ENCODE data around the gene TOR2A.
A peak's percentile ranks its signal among the peaks of the same experiment; 100 is the strongest.

TOR2A gene

DNA sequence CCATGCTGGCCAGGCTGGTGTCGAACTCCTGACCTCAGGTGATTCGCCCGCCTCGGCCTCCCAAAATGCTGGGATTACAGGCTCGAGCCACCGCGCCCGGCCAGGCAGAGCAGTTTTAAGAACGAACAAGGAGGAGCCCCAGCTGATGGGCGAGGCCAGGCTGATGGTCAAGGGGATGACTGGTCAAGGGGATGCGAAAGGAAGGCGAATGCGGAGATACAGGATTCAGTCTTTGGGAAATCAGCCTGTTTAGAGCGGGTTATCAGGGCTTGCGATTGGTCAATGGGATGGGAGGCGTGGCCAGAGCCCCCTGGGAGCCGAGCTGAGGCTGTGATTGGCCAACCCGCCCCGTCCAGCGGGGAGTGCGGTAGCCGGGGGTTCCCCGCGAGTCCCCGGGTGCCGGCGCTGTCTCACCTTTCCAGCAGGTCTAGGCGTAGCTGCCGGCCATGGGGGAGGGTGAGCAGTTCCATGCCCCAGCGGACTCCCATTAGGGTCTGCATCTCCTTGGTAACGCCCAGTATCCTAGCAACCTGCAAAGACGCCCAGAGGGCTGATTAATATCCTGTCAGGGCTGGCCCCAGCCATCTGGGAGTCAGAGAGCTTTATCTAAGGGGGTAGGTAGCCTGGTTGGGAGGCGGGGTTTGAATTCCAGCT, 7.5 kb upstream of the TOR2A start:
- peak; percentile 66 for DNase-seq

DNA sequence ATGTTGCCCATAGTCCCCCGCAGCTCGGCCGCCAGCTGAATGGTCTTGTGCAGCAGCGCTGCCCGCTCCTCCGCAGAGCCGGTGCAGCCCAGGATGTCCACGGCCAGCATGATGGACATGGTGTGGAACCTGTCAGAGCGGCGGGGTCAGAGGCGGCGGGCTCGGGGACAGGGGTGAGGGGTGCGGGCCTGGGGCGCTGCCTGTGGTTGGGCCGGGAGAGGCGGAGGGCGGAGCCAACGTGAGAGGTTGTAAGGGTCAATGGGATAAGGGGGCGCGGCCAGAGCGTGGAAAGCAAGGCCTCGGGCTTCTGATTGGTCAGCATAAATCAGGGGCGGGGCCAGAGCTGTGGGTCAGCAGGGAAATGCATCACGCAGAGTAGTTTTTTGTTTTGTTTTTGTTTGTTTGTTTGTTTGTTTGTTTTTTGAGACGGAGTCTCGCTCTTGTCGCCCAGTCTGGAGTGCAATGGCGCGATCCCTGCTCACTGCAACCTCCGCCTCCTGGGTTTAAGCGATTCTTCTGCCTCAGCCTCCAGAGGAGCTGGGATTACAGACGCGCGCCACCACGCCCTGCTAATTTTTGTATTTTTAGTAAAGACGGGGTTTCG, 6.8 kb upstream of the TOR2A start:
- peak; percentile 67 for DNase-seq

DNA sequence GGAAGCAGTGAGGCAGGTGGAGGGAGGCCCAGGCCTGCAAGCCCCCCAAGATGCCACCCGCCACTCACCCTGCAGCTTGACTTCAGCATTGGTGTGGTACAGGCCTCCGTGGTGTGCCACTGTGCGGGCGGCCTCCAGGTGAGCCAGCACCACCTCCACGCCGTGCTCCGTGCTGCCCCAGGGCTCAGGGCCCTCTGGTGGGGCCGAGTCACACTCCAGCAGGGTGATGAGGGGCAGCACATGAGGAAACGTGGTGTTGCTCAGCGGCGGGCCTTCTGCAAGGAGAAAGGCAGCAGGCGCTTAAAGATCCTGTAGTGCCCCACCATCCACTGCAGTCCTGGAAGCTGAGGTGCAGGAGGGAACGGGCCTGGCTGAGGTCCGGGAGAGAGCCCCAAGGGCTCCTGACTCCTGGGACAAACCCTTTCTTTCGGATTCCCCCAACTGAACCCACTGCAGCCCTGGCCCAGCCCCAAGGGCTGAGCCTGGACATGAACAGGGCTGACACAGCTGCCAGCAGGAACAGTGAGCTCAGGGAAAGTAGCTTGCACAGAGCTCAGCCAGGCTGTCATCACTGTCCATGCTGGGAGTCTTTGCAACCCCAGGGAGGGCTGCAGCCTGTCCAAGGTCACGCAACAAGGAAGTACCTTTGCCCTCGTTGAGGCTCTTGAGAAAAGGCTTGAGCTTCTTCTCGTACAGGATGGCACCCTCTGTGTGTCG, 4.7 kb upstream of the TOR2A start:
- no peak for DNase-seq

DNA sequence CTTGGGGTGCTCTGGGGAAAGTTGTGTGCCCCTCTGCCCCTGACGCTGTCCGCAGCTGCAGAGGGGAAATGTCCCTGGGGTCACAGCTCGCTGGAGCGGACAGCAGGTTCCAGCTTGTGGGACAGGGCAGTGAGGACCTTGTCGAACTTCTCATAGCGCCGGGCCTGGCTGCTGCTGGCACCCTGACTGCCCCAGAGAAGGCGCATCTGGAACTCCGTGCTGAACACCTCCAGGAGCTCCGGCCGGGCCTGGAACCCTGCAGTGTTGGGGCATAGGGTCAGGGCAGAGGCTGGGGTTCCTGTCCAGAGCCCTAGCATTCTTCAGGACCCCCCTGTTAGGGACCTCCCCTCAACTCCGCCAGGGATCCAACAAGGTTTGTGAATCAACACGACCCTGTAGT, 3.6 kb upstream of the TOR2A start:
- no peak for DNase-seq

DNA sequence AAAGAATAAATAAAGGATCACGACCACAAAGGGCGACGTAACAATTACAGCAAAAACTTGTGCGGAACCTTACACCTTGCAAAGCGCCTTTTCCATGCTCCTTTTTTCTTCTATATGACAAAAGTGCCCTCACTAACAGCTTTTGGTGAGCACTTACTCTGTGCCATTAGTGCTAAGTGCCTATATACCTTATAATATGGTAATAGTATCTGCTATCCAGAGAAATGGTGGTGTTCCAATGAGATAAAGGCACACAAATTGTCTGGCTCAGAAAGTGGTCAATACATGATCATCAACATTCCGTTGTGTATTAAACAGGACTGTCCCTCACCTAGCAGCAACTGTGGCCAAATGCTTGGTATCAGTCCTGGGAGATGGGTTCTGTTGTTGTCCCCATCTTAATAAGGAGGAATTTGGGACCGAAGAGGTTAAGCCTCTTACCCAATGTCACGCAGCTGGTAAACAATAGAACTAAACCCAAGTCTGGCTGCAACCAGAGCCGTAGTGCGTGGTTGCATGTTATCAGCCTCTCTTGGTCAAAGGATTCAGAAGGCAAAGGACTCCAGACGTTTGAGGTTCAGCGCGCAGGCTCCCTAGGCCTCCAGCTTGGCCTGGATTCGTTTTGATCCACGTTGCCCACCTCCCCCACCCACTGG, 564 bp upstream of the TOR2A start:
- no peak for DNase-seq

DNA sequence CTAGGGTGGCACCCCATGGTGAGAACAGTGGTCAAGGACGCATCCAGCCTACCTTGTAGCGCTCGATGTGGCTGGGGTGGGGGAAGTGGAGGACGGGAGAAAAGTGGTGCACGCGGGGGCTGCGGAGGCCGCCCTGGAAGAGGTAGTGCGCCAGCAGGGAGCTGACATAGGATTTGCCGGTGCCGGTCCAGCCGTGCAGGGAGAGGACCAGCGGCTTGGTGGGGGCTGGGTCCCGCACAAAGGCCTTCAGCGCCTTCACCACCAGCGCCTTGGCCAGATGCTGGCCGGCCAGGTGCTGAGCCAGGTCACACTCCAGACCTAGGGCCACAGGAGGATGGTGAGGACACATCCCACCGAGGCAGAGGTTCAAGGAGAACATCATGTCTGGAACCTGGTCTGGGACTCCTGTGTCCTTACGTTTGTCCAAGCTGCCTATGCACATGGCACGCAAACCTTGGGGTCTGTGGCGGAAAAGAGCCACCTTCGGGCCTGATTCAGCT, 797 bp downstream of the TOR2A start:
- no peak for DNase-seq

DNA sequence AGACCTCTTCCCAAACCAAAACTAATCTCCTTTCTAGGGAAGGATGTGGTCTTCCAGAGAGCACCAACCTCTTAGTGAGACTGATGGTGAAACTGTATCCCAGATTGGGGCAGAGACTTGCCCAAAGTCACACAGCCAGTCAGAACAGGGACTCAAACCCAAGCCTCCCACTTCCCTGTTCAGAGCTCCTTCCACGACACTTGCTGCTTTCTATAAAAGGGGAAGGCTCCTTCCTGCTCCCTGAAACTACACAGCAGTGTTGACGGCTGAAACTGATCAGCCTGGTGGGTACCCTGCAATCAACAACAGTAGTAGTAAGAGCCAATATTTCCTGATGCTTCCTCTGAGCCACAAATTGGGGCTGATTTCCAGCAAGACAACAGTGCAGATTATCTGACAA, 1.5 kb downstream of the TOR2A start:
- DNase-seq, result peak; percentile 10

DNA sequence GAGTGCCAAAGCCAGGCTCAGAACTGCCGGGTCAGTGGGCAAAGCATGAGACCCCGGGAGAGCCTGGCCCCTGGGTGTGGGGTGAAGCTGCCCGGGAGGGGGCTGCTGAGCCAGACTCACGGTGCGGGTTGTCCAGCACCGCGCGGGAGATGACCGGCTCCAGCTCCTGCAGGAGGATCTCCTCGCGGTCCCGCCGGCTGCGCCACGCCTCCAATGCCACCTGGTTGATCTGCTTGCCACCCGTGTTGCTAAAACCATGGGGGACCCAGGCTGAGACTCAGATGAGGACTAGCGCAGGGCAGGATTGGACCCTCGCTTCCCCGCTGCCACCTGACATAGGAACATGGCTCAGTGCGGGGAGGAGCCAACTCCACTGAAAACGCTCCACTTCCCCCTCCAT, 2.6 kb downstream of the TOR2A start:
- DNase-seq, result no peak

DNA sequence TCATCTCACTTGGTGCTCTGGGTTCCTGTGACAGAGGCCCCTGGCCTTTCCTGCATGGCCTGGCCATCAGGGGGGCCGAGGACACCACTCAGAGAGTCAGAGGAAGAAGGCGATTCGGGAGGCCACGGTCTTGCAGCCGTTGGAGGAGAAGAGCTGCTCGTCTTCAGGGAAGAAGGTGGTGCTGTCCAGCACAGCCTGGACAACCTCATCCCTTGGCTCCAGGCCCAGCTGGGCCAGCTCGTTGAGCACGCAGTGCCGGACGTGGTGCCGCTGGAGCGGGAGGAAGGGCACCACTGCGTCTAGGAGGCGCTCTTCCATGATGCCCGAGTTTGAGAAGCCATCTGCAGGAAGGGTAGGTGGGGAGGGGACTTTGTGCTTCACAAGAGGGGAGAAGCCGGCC, 3.2 kb downstream of the TOR2A start:
- DNase-seq, result no peak

DNA sequence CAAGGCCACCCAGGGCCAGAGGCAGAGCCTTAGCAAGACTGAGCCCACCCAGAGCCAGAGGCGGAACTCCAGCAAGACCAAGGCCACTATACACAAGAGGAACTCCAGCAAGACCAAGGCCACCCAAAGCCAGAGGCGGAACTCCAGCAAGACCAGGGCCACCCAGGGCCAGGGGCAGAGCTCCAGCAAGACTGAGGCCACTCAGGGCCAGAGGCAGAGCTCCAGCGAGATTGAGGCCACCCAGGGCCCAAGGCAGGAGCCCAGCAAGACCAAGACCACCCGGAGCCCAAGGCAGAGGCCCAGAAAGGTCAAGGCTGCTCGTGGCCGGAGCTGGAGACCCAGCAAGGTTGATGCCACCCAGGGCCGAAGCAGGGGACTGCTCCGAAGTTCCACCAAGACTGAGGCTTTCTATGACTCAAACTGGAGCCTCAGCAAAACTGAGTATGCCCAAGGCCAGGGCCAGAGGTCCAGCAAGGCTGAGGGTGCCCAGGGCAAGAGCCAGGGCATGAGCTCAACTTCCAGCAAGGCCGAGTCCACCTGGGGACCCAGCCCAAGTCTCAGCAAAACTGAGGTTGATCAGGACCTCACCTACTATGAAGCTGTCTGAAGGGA, 4.2 kb downstream of the TOR2A start:
- no peak for DNase-seq

DNA sequence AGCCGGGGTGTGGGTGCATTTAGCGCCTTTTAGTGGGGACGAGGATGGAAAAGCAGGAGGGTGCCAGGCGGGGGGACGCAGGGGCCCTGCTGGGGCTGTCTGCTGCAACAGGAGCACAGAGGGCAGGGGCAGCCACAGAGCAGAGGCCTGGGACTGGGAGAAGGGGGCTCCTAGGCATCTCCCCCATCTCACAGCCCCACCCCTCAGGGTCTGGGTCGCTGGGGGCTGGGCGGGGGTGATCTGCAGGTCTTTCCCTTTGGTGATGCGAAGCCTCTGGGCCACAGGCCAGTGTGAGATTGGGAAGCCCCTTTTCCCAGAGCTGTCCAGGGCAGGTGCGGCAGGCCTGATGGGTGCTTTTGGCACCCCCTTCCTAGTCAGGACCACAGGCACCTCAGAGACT, 4.8 kb downstream of the TOR2A start:
- DNase-seq, result no peak

DNA sequence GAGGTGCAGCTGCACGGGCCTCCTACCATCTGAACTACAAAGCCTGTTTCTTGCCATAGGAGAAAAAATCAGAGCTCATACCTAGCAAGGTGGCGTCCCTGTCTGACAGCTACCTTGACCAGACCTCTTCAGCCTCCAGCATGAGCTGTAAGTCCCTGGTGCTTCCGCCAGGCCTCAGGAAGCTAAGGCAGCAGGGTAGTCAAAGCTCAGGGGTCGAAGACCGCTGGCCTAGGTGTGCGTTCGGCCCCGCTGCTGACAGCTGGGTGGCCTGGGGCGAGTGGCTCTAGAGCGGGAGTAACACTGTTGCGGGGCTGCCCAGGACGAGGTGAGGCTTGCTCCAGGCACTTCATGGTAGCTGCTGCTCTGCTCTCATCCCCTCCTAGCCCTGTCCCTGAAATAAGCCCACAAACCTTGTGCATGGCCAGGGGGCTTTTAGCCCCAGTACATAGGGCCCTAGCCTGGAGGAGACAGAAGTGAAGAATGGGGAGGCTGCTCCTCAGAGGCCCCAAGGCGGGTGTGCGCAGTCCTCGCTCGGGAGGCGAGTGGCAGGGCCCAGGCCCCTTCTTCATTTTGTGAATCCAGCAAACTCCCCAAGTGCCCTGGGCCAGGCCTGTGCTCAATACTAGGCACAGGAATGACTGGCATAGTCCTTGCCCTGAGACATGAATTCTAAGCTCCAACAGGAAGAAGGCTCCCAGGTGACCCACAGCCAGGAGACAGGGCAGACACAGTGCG, 5.4 kb downstream of the TOR2A start:
- DNase-seq, result no peak

DNA sequence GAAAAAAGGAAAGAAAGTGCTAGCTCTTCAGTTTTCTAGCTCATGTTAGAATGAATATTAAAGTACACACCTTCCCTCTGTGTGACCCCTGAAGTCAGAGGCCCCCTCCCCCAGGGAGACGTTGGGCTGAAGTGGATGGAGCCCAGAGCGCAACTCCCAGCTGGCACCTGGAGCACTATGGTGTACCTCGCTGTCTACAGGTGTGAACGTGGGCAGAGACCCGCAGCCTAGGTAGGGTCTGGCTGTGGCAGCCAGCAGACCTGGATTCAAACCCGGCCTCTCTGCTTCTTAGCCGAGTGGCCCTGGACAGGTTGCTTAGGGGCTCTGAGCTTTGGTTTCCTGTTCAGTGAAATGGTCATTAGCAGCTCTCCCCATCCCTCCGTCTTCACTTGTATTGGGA, 6.3 kb downstream of the TOR2A start:
- DNase-seq, result no peak

DNA sequence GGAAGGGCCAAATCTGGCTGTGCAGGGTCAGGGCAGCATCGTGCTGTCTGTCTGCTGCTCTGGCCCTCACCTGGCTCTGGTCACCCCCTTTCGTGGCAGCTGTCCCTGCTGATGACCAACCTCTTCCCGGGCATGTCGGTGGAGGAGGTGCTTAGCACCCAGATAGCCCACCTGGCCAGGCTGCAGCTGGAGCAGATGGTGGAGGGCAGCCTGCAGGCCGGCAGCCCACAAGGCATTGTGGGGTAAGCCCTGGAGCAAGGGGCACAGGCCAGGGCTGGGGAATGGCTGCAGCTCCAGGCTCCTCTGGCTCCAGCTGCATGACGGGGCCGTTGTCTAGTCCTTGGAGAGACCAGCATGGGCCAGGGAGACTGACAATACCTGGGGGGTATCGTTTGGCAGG, 8.2 kb downstream of the TOR2A start:
- DNase-seq, result peak; percentile 17

DNA sequence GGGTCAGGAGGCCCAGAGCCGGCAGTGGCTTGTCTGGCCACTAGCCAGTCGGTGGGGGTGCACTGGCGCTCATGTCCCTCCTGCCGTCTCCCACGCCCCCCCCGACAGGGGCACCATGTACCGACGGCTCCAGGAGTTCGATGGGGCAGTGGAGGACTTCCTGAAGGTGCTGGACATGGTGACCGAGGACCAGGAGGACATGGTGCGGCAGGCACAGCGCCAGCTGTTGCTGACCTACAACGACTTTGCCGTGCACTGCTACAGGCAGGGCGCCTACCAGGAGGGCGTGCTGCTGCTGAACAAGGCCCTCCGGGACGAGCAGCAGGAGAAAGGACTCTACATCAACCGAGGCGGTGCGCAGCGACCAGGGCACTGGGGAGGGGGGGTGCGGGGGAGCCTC, 11.1 kb downstream of the TOR2A start:
- no peak for DNase-seq

DNA sequence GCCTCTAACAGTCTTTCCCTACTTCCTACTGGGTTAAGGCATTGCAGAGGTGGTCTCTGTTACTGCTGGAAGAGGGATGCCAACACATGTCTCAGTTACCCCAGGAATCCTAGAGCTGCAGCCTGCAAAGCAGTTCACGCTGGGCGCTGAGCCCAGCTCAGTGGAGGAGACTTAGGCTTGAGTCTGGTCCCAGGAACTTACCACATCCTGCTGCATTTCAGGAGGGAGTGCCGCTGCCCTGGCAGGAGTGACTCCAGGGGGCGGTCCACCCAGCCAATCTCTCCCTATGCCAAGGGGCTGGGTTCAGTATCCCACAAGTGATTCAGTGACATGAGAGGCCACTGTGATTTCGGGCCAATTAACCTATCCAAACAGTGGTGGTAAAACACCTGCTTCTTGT, 11.7 kb downstream of the TOR2A start:
- DNase-seq, result peak; percentile 64

DNA sequence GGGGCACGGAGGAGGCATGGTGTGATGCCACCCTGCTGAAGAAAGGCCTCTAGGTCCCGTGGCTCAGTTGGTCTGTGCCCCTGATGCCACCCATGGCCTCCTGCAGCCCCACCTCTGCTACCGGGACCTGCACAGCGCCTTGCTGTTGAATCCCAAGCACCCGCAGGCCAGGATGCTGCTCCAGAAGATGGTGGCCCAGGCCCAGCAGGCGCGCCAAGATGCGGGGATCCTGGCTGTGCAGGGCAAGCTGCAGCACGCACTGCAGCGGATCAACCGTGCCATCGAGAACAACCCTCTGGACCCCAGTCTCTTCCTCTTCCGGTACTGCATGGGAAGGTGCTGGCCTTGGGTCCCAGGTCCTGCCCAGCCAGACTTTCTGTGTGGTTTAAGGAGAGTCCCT, 12.1 kb downstream of the TOR2A start:
- no peak for DNase-seq

DNA sequence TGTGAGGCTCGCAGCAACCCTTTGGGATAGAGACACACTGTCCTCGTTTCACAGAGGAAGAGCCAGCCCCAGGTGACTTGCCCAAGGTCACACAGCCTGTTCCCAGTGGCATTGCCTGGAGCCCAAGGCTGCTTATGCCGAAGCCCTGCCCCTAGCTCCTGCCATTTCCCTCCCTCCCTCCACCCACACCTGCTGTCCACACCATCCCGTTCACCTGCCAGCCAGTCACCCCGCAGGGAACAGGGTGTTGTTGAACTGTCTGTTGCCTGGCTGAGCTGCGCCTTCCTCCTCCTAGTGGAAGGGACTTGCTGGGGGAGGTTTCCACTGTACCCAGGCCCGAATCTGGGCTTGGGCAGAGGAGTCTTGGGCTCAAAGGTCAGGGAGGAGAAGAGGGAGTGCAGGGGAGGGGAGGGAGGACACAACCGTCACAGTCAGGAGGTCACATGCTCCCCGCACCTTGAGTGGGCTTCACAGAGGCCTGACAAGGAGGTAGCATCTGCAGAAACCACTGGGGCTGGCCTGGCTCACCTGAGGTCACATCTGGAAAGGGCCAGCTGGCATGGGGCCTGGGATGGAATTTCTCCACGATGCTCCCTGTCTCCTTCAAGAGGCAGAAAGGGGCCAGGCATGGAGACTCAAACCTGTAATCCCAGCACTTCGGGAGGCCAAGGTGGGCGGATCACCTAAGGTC, 12.9 kb downstream of the TOR2A start:
- no peak for DNase-seq

DNA sequence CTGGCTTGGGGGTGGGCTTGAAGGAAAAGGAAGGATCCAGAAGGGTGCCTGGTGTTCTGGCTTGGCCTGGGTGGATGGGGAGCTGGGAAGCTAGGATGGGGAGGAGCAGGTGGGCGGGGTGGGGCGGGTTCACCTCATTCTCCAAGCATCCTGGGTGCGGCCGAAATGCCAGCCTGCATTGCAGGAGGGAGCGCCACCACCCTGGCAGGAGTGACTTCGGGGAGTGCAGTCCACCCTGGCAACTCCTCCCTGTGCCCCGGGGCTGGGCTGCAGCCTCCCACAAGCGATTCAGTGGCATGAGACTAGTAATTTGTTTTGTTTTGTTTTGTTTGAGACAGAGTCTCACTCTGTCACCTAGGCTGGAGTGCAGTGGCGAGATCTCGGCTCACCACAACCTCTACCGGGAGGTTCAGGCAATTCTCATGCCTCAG, 13.7 kb downstream of the TOR2A start:
- DNase-seq, result peak; percentile 31

DNA sequence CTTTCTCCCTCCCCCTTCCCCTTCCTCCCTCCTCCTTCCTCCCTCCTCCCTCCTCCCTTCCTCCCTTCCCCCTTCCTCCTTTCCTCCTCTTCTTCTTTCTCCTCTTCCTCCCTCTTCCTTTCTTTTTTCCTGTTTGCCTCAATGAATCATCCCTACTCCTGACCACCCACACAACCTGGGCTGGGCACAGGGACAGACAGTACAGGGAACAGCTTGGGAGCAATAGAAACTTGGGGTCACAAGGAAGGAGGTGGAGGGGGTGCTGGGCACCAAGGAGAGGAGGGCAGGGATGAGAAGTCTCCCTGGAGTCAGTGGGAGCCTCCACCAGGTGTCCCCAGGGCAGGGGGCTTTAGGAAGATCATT, 14.2 kb downstream of the TOR2A start:
- DNase-seq, result no peak

DNA sequence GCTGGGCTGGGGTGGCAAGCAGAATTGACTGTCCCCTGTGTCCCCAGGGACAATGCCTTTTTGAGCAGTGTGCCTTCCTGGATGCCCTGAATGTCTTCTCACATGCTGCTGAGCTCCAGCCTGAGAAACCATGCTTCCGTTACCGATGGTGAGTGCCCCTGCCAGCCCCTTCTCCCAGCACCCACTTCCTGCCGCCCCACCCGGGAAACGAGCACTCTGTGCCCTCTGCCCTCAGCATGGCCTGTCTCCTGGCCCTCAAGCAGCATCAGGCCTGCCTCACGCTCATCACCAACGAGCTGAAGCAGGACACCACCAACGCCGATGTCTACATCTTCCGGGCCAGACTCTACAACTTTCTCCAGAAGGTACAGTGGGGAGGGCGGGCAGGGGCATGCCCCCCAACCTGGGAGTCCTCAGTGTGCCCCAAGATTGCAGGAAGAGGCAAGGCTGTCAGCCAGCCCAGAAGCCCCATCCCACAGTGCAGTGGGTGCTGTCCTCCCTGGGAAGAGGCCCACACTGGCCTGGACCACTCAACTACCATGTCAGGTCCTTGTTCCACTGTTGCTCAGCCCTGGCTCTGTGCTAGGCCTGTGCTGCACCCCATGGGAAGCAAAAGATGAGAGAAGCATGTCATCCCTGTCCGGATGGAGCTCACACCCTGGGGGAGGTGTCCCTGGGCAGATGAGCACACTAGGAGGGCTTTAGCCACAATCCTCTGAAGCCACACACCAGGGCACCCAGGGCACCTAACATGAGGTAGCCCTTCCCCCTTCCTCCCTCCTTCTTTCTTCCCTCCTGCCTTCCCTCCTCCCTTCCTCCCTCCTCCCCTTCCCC, 14.8 kb downstream of the TOR2A start:
- peak; percentile 15 for DNase-seq

Measured in femur (tissue), 1 donor.